ENCODE results near the gene TTC33.

- TF ChIP-seq CTCF (IDR thresholded peaks at IDR 0.05) (no peak), EZH2 (IDR thresholded peaks at IDR 0.05; ENCODE audit: borderline replicate concordance, insufficient read depth, low read depth, low read length, poor library complexity, severe bottlenecking) (no peak)
Observed at GRCh38 chr5:40627706-40628105, 128.1 kb downstream of the TTC33 start.
